Neuron (in vitro differentiated cells): ENCODE results near the gene RAB1A.
"Not testable (repeated sequence)": the region's sequence is repeated elsewhere in the genome, so short reads cannot be mapped to it uniquely, and the experiment has no call there.

Experiments
- H2AFZ ChIP-seq: one replicate; pipeline ENCODE4 v1.6.1; 2013; ENCODE audit warnings: low read depth, mild to moderate bottlenecking, inconsistent platforms, low read length, moderate library complexity
- H3K27me3 ChIP-seq: one replicate; pipeline ENCODE4 v1.6.1; 2013; ENCODE audit warnings: low read length; ENCODE audit not compliant: insufficient read depth
- H3K36me3 ChIP-seq: one replicate; pipeline ENCODE4 v1.6.1; 2013; ENCODE audit warnings: low read length; ENCODE audit not compliant: insufficient read depth
- H3K4me1 ChIP-seq: one replicate; pipeline ENCODE4 v1.6.1; 2013; ENCODE audit warnings: low read length; ENCODE audit not compliant: insufficient read depth
- H3K4me3 ChIP-seq: 2 replicates; pipeline ENCODE4 v1.5.1; 2013; ENCODE audit warnings: mild to moderate bottlenecking, low read length, moderate library complexity
- H3K9me3 ChIP-seq: one replicate; pipeline ENCODE4 v1.6.1; 2013; ENCODE audit warnings: low read length

Gene RAB1A

GRCh38 chr2:65128297-65129190 lies 1.4 kb downstream of the RAB1A start:
- Histone ChIP-seq H3K4me3 (peak overlapping the region; percentile 98), H3K4me1 (peaks cover 10% of the 10 kb centered on the region), H3K9me3 (no peaks in the 10 kb centered on the region), H3K36me3 (no peaks in the 10 kb centered on the region), H3K27me3 (no peaks in the 10 kb centered on the region), H2AFZ (no peak overlapping the region)

- H3K36me3 ChIP-seq, H3K9me3 ChIP-seq, H2AFZ ChIP-seq, H3K27me3 ChIP-seq, H3K4me3 ChIP-seq: not testable (repeated sequence)
- H3K4me1 ChIP-seq = peaks cover 10% of the 10 kb centered on the region
Observed at GRCh38 chr2:65125457-65125856, 4.4 kb downstream of the RAB1A start.

- H3K9me3 ChIP-seq = no peaks in the 10 kb centered on the region
- H3K4me1 ChIP-seq = no peaks in the 10 kb centered on the region
- no peak overlapping the region for H2AFZ ChIP-seq
- H3K36me3 ChIP-seq = no peaks in the 10 kb centered on the region
- no peak overlapping the region for H3K4me3 ChIP-seq
- H3K27me3 ChIP-seq = no peaks in the 10 kb centered on the region
Observed at GRCh38 chr2:65122313-65122712, 7.6 kb downstream of the RAB1A start.

- H3K4me3 ChIP-seq = no peak overlapping the region
- H3K9me3 ChIP-seq = no peaks in the 10 kb centered on the region
- H3K36me3 ChIP-seq = no peaks in the 10 kb centered on the region
Observed at GRCh38 chr2:65120990-65121693, 8.8 kb downstream of the RAB1A start.

GRCh38 chr2:65116645-65117044 lies 13.3 kb downstream of the RAB1A start:
- Histone ChIP-seq H3K4me1 (no peaks in the 10 kb centered on the region), H3K27me3 (no peaks in the 10 kb centered on the region), H3K9me3 (no peaks in the 10 kb centered on the region), H2AFZ (no peak overlapping the region), H3K36me3 (no peaks in the 10 kb centered on the region), H3K4me3 (no peak overlapping the region)

More at GRCh38 chr2:65120990-65121693, 8.8 kb downstream of the RAB1A start:
- Histone ChIP-seq H3K4me1 (no peaks in the 10 kb centered on the region), H3K27me3 (no peaks in the 10 kb centered on the region), H2AFZ (no peak overlapping the region)

- no peak overlapping the region for H3K4me3 ChIP-seq
- H3K4me1 ChIP-seq = no peaks in the 10 kb centered on the region
- no peak overlapping the region for H2AFZ ChIP-seq
- no peaks in the 10 kb centered on the region for H3K36me3 ChIP-seq
- H3K27me3 ChIP-seq = no peaks in the 10 kb centered on the region
- H3K9me3 ChIP-seq = no peaks in the 10 kb centered on the region
Observed at GRCh38 chr2:65114921-65115320, 15.0 kb downstream of the RAB1A start.

- Histone ChIP-seq H3K27me3 (no peaks in the 10 kb centered on the region), H3K9me3 (no peaks in the 10 kb centered on the region), H2AFZ (no peak overlapping the region), H3K4me1 (no peaks in the 10 kb centered on the region), H3K4me3 (no peak overlapping the region), H3K36me3 (no peaks in the 10 kb centered on the region)
Observed at GRCh38 chr2:65113816-65114215, 16.1 kb downstream of the RAB1A start.

GRCh38 chr2:65113229-65113628 lies 16.7 kb downstream of the RAB1A start:
- Histone ChIP-seq H3K27me3 (no peaks in the 10 kb centered on the region), H3K4me1 (no peaks in the 10 kb centered on the region), H2AFZ (no peak overlapping the region), H3K4me3 (no peak overlapping the region), H3K9me3 (no peaks in the 10 kb centered on the region), H3K36me3 (no peaks in the 10 kb centered on the region)

GRCh38 chr2:65112633-65113032 lies 17.3 kb downstream of the RAB1A start:
- Histone ChIP-seq H3K9me3 (no peaks in the 10 kb centered on the region), H3K4me3 (no peak overlapping the region), H3K36me3 (peaks cover under 1% of the 10 kb centered on the region), H3K27me3 (no peaks in the 10 kb centered on the region), H2AFZ (no peak overlapping the region), H3K4me1 (no peaks in the 10 kb centered on the region)

- H3K4me3 ChIP-seq = no peak overlapping the region
- H3K27me3 ChIP-seq = no peaks in the 10 kb centered on the region
Observed at GRCh38 chr2:65108780-65109179, 21.1 kb downstream of the RAB1A start.

GRCh38 chr2:65107530-65107929 lies 22.4 kb downstream of the RAB1A start:
- Histone ChIP-seq H3K4me3 (no peak overlapping the region), H3K9me3 (no peaks in the 10 kb centered on the region), H3K4me1 (no peaks in the 10 kb centered on the region)

More at GRCh38 chr2:65108780-65109179, 21.1 kb downstream of the RAB1A start:
- Histone ChIP-seq H3K9me3 (no peaks in the 10 kb centered on the region), H2AFZ (no peak overlapping the region), H3K36me3 (peaks cover 8% of the 10 kb centered on the region), H3K4me1 (no peaks in the 10 kb centered on the region)

GRCh38 chr2:65103013-65103715 lies 26.7 kb downstream of the RAB1A start:
- H3K36me3 ChIP-seq = peaks cover 46% of the 10 kb centered on the region
- H3K9me3 ChIP-seq = no peaks in the 10 kb centered on the region
- no peak overlapping the region for H2AFZ ChIP-seq

More at GRCh38 chr2:65107530-65107929, 22.4 kb downstream of the RAB1A start:
- Histone ChIP-seq H3K36me3 (peaks cover 17% of the 10 kb centered on the region), H2AFZ (no peak overlapping the region), H3K27me3 (no peaks in the 10 kb centered on the region)

GRCh38 chr2:65101071-65101470 lies 28.8 kb downstream of the RAB1A start:
- H3K4me3 ChIP-seq = no peak overlapping the region
- no peak overlapping the region for H2AFZ ChIP-seq
- peaks cover 61% of the 10 kb centered on the region for H3K36me3 ChIP-seq
- H3K27me3 ChIP-seq = no peaks in the 10 kb centered on the region
- H3K9me3 ChIP-seq = peaks cover 2% of the 10 kb centered on the region
- no peaks in the 10 kb centered on the region for H3K4me1 ChIP-seq

More at GRCh38 chr2:65103013-65103715, 26.7 kb downstream of the RAB1A start:
- no peaks in the 10 kb centered on the region for H3K4me1 ChIP-seq
- no peak overlapping the region for H3K4me3 ChIP-seq
- H3K27me3 ChIP-seq = no peaks in the 10 kb centered on the region
